NCI-H524 treated with DMSO at 0.1 percent for 48 hours (cell line): ENCODE measurements around the gene PLEKHS1.
"Not testable (repeated sequence)": the region's sequence is repeated elsewhere in the genome, so short reads cannot be mapped to it uniquely, and the experiment has no call there.

Experiments
- DNase-seq: peaks from one replicate; lab custom pipeline; 2025; lab: John Stamatoyannopoulos, UW

The PLEKHS1 gene

GRCh38 chr10:113740850-113741249 is 10.6 kb upstream of the PLEKHS1 start:
- no peak for DNase-seq

- no peak for DNase-seq
Measured at GRCh38 chr10:113742466-113742865, 9.0 kb upstream of the PLEKHS1 start.

- DNase-seq, result no peak
Measured at GRCh38 chr10:113743594-113743993, 7.9 kb upstream of the PLEKHS1 start.

GRCh38 chr10:113745374-113745773 is 6.1 kb upstream of the PLEKHS1 start:
- DNase-seq, result no peak

GRCh38 chr10:113746217-113746957 is 5.1 kb upstream of the PLEKHS1 start:
- DNase-seq, result no peak

GRCh38 chr10:113752553-113752952 is 1.1 kb downstream of the PLEKHS1 start:
- no peak for DNase-seq

GRCh38 chr10:113753020-113753692 is 1.7 kb downstream of the PLEKHS1 start:
- DNase-seq, result no peak

- no peak for DNase-seq
Measured at GRCh38 chr10:113754125-113754524, 2.6 kb downstream of the PLEKHS1 start.

GRCh38 chr10:113754768-113755167 is 3.3 kb downstream of the PLEKHS1 start:
- DNase-seq, result no peak

- no peak for DNase-seq
Measured at GRCh38 chr10:113756940-113757543, 5.6 kb downstream of the PLEKHS1 start.

- DNase-seq, result no peak
Measured at GRCh38 chr10:113762083-113762482, 10.6 kb downstream of the PLEKHS1 start.

GRCh38 chr10:113764582-113764981 is 13.1 kb downstream of the PLEKHS1 start:
- no peak for DNase-seq

- no peak for DNase-seq
Measured at GRCh38 chr10:113765910-113766309, 14.4 kb downstream of the PLEKHS1 start.

- no peak for DNase-seq
Measured at GRCh38 chr10:113767222-113767621, 15.7 kb downstream of the PLEKHS1 start.

GRCh38 chr10:113770346-113770745 is 18.9 kb downstream of the PLEKHS1 start:
- no peak for DNase-seq

GRCh38 chr10:113771131-113771530 is 19.6 kb downstream of the PLEKHS1 start:
- DNase-seq, result not testable (repeated sequence)

- DNase-seq, result no peak
Measured at GRCh38 chr10:113775686-113776294, 24.3 kb downstream of the PLEKHS1 start.

- DNase-seq, result no peak
Measured at GRCh38 chr10:113776553-113776952, 25.1 kb downstream of the PLEKHS1 start.

- no peak for DNase-seq
Measured at GRCh38 chr10:113780681-113781250, 29.3 kb downstream of the PLEKHS1 start.

GRCh38 chr10:113782367-113782766 is 30.9 kb downstream of the PLEKHS1 start:
- DNase-seq, result no peak

GRCh38 chr10:113782986-113783704 is 31.7 kb downstream of the PLEKHS1 start:
- DNase-seq, result no peak

GRCh38 chr10:113788604-113789083 is 37.2 kb downstream of the PLEKHS1 start:
- DNase-seq, result no peak
